Esophagus (tissue), 2 donors: ENCODE results near the gene TPBGL. TPM values are rescaled to one million over a fixed set of nuclear protein-coding genes. Genes with fewer than 3 reads are reported as not detected.

Experiments
- H3K27ac ChIP-seq, 2 donors: one replicate each; pipeline ENCODE4 v1.5.1; 2013; ENCODE audit warnings: low read depth in 2 of 2, mild to moderate bottlenecking in 2 of 2, inconsistent platforms in 1 of 2, low read length in 1 of 2, moderate library complexity in 1 of 2
- H3K27me3 ChIP-seq, 2 donors: one replicate each; pipeline ENCODE4 v1.6.1; 2013; ENCODE audit warnings: low read length in 2 of 2, control low read depth in 1 of 2, mild to moderate bottlenecking in 1 of 2; ENCODE audit not compliant: insufficient read depth in 2 of 2, control insufficient read depth in 1 of 2
- H3K36me3 ChIP-seq, 2 donors: one replicate each; pipeline ENCODE4 v1.6.1; 2013; ENCODE audit warnings: low read length in 1 of 2; ENCODE audit not compliant: control insufficient read depth in 2 of 2, insufficient read depth in 2 of 2
- H3K4me1 ChIP-seq, 2 donors: one replicate each; pipeline ENCODE4 v1.6.1; 2013; ENCODE audit warnings: low read length in 1 of 2; ENCODE audit not compliant: control insufficient read depth in 2 of 2, insufficient read depth in 2 of 2
- H3K4me3 ChIP-seq, 2 donors: one replicate each; pipeline ENCODE4 v1.5.1; 2013; ENCODE audit warnings: low read length in 2 of 2, mild to moderate bottlenecking in 2 of 2, low read depth in 1 of 2, moderate library complexity in 1 of 2
- H3K9me3 ChIP-seq, 2 donors: one replicate each; pipeline ENCODE4 v1.6.1; 2013; ENCODE audit warnings: mild to moderate bottlenecking in 2 of 2, low read depth in 1 of 2, low read length in 1 of 2, moderate library complexity in 1 of 2; ENCODE audit not compliant: control insufficient read depth in 2 of 2, insufficient read depth in 1 of 2
- WGBS, 2 donors: extraction: QIAGEN DNeasy Blood & Tissue Kit; methylation state at CpG; one replicate each; pipeline ENCODE4 v1.1.7; 2013; 5-methylcytosine and 5-hydroxymethylcytosine counted together
- polyA plus RNA-seq, 2 donors: library from polyadenylated mRNA; stranded (reverse); fragments of 200-250 nt; gene quantifications; one replicate each; pipeline ENCODE4 v1.2.3, GENCODE V29; 2013
- donor health status: healthy with polysubstance abuse.
- donor health status: Bipolar disorder and iron deficiency.

Gene TPBGL
- polyA plus RNA-seq, 2 donors: 0.02 TPM; not detected in 1

- Histone ChIP-seq H3K27me3 (no peaks in the 10 kb centered on the region), H3K4me1 (no peaks in the 10 kb centered on the region), H3K27ac (no peak overlapping the region), H3K4me3 (no peak overlapping the region), H3K36me3 (no peaks in the 10 kb centered on the region), H3K9me3 (no peaks in the 10 kb centered on the region)
Measured at GRCh38 chr11:75254326-75254725, 13.8 kb downstream of the TPBGL start.

- Histone ChIP-seq H3K4me3 (no peak overlapping the region), H3K4me1 (peaks cover 0 to 10% of the 10 kb centered on the region in 2 donors), H3K27me3 (no peaks in the 10 kb centered on the region), H3K9me3 (no peaks in the 10 kb centered on the region), H3K27ac (no peak overlapping the region), H3K36me3 (no peaks in the 10 kb centered on the region)
- 50 to 51% methylated on average over 10 of the region's 10 CpGs for WGBS, 2 donors
Measured at GRCh38 chr11:75260396-75261170, 20.0 kb downstream of the TPBGL start.

GRCh38 chr11:75261902-75262361 is 21.4 kb downstream of the TPBGL start:
- Histone ChIP-seq H3K4me1 (peaks cover 0 to 10% of the 10 kb centered on the region in 2 donors), H3K27me3 (no peaks in the 10 kb centered on the region), H3K27ac (no peak overlapping the region), H3K4me3 (no peak overlapping the region), H3K36me3 (peaks cover 0 to 1% of the 10 kb centered on the region in 2 donors), H3K9me3 (no peaks in the 10 kb centered on the region)
- 85 to 86% methylated on average over 6 of the region's 6 CpGs for WGBS, 2 donors

GRCh38 chr11:75262436-75262835 is 21.9 kb downstream of the TPBGL start:
- Histone ChIP-seq H3K36me3 (peaks cover 0 to 1% of the 10 kb centered on the region in 2 donors), H3K9me3 (no peaks in the 10 kb centered on the region), H3K27me3 (no peaks in the 10 kb centered on the region), H3K27ac (no peak overlapping the region), H3K4me3 (no peak overlapping the region), H3K4me1 (peaks cover 0 to 10% of the 10 kb centered on the region in 2 donors)
- 79 to 87% methylated on average over 4 of the region's 4 CpGs for WGBS, 2 donors

- Histone ChIP-seq H3K27me3 (no peaks in the 10 kb centered on the region), H3K4me3 (no peak overlapping the region), H3K4me1 (peaks cover 0 to 10% of the 10 kb centered on the region in 2 donors), H3K36me3 (peaks cover 0 to 1% of the 10 kb centered on the region in 2 donors), H3K9me3 (no peaks in the 10 kb centered on the region), H3K27ac (no peak overlapping the region)
- 64 to 73% methylated on average over 17 of the region's 17 CpGs for WGBS, 2 donors
Measured at GRCh38 chr11:75262961-75263852, 22.6 kb downstream of the TPBGL start.

GRCh38 chr11:75263944-75264349 is 23.4 kb downstream of the TPBGL start:
- peaks cover 0 to 10% of the 10 kb centered on the region in 2 donors for H3K4me1 ChIP-seq
- WGBS, 2 donors: 78% methylated on average over 4 of the region's 4 CpGs
- H3K27ac ChIP-seq: no peak overlapping the region
- H3K27me3 ChIP-seq: no peaks in the 10 kb centered on the region
- H3K9me3 ChIP-seq: no peaks in the 10 kb centered on the region
- peaks cover 0 to 1% of the 10 kb centered on the region in 2 donors for H3K36me3 ChIP-seq
- no peak overlapping the region for H3K4me3 ChIP-seq

- Histone ChIP-seq H3K27ac (no peak overlapping the region), H3K4me1 (peaks cover 0 to 10% of the 10 kb centered on the region in 2 donors), H3K27me3 (no peaks in the 10 kb centered on the region), H3K9me3 (no peaks in the 10 kb centered on the region), H3K4me3 (no peak overlapping the region), H3K36me3 (peaks cover 0 to 1% of the 10 kb centered on the region in 2 donors)
Measured at GRCh38 chr11:75264356-75264755, 23.8 kb downstream of the TPBGL start.

GRCh38 chr11:75264971-75265370 is 24.4 kb downstream of the TPBGL start:
- Histone ChIP-seq H3K9me3 (no peaks in the 10 kb centered on the region), H3K27me3 (no peaks in the 10 kb centered on the region), H3K4me3 (no peak overlapping the region), H3K27ac (no peak overlapping the region), H3K36me3 (peaks cover 0 to 1% of the 10 kb centered on the region in 2 donors), H3K4me1 (peaks cover 0 to 10% of the 10 kb centered on the region in 2 donors)
- 87 to 92% methylated on average over 6 of the region's 6 CpGs for WGBS, 2 donors

- H3K36me3 ChIP-seq: peaks cover 0 to 1% of the 10 kb centered on the region in 2 donors
- no peaks in the 10 kb centered on the region for H3K27me3 ChIP-seq
- no peaks in the 10 kb centered on the region for H3K9me3 ChIP-seq
- H3K4me1 ChIP-seq: peaks cover 0 to 8% of the 10 kb centered on the region in 2 donors
- no peak overlapping the region for H3K4me3 ChIP-seq
- H3K27ac ChIP-seq: peak overlapping the region in 1 of 2 donors; percentile 6
- 72 to 77% methylated on average over 17 of the region's 17 CpGs for WGBS, 2 donors
Measured at GRCh38 chr11:75265851-75266531, 25.4 kb downstream of the TPBGL start.
